H1 (cell line): ENCODE measurements around the gene ZNF441. TPM values are rescaled to one million over a fixed set of nuclear protein-coding genes. Genes with fewer than 3 reads are reported as not detected.

Source experiments
- CTCF ChIA-PET: fragments of 300-600 bp; sonication (Branson Sonifier 250); formaldehyde crosslinking; loops from one replicate; lab custom pipeline; 2021; ENCODE audit not compliant: partially characterized antibody; lab: Charles Lee
- POLR2A ChIA-PET: fragments of 300-600 bp; sonication (Branson Sonifier 250); formaldehyde crosslinking; loops from one replicate; lab custom pipeline; 2021; ENCODE audit warnings: inconsistent platforms; ENCODE audit not compliant: partially characterized antibody; lab: Charles Lee
- DNase-seq, 2 experiments: peaks; one replicate each; pipeline versions ENCODE4 v3.0.0 to v3.0.0-alpha.2; 2010 to 2022; ENCODE audit warnings: low spot score in 2 of 2, low read depth in 1 of 2, mixed read lengths in 1 of 2
- FAIRE-seq: peaks from 2 replicates; lab custom pipeline; 2011; peaks lifted over from hg19 to GRCh38; lab: Jason Lieb, UNC
- H2AFZ ChIP-seq: 2 replicates; pipeline ENCODE4 v1.8.1; 2012; ENCODE audit warnings: low read length, inconsistent platforms
- H2AK5ac ChIP-seq: 2 replicates; pipeline ENCODE4 v1.6.1; 2013; ENCODE audit warnings: low read depth, low read length
- H2BK120ac ChIP-seq: replicated peaks from 2 replicates; pipeline ENCODE3; 2013; ENCODE audit warnings: low read depth, low read length, inconsistent platforms
- H2BK12ac ChIP-seq: 2 replicates; pipeline ENCODE4 v1.6.1; 2013; ENCODE audit warnings: low read depth, low read length
- H2BK15ac ChIP-seq: 2 replicates; pipeline ENCODE4 v1.6.1; 2013; ENCODE audit warnings: low read length
- H2BK20ac ChIP-seq: 2 replicates; pipeline ENCODE4 v1.6.1; 2013; ENCODE audit warnings: low read length
- H2BK5ac ChIP-seq: 2 replicates; pipeline ENCODE4 v1.6.1; 2013; ENCODE audit warnings: low read depth, low read length
- H3K14ac ChIP-seq: 2 replicates; pipeline ENCODE4 v1.6.1; 2013; ENCODE audit warnings: inconsistent platforms; ENCODE audit not compliant: insufficient read length
- H3K18ac ChIP-seq: 2 replicates; pipeline ENCODE4 v1.6.1; 2013; ENCODE audit warnings: low read length; ENCODE audit errors: extremely low read depth
- H3K23ac ChIP-seq: 2 replicates; pipeline ENCODE4 v1.6.1; 2013; ENCODE audit warnings: inconsistent platforms; ENCODE audit not compliant: insufficient read length
- H3K23me2 ChIP-seq: 2 replicates; pipeline ENCODE4 v1.6.1; 2013; ENCODE audit warnings: low read depth, low read length
- H3K27ac ChIP-seq: 2 replicates; pipeline ENCODE4 v1.6.1; 2011; ENCODE audit warnings: low read depth, low read length, inconsistent platforms
- H3K27me3 ChIP-seq, 4 experiments: replicated peaks in 1 of 4; 1 replicate in 1 of 4; 2 replicates in 3 of 4; pipeline versions ENCODE4 v1.6.1 to v1.8.1; 2011 to 2013; ENCODE audit warnings: low read length in 3 of 4, mild to moderate bottlenecking in 3 of 4, inconsistent platforms in 2 of 4, mixed read lengths in 2 of 4, moderate library complexity in 1 of 4; ENCODE audit not compliant: control insufficient read depth in 3 of 4, insufficient read depth in 3 of 4; ENCODE audit errors: extremely low read depth in 1 of 4
- H3K36me3 ChIP-seq, 4 experiments: 2 replicates each; pipeline versions ENCODE4 v1.6.1 to v1.8.1; 2011 to 2013; ENCODE audit warnings: mild to moderate bottlenecking in 4 of 4, low read length in 3 of 4, moderate library complexity in 2 of 4, control low read depth in 1 of 4, inconsistent platforms in 1 of 4; ENCODE audit not compliant: insufficient read depth in 4 of 4, control insufficient read depth in 2 of 4
- H3K4ac ChIP-seq: replicated peaks from 2 replicates; pipeline ENCODE3; 2013; ENCODE audit warnings: low read length, low read depth, mixed read lengths, inconsistent platforms; ENCODE audit not compliant: insufficient read length
- H3K4me1 ChIP-seq, 4 experiments: replicated peaks in 1 of 4; 1 replicate in 1 of 4; 2 replicates in 3 of 4; pipeline versions ENCODE4 v1.6.1 to v1.8.1; 2011 to 2013; ENCODE audit warnings: low read length in 3 of 4, inconsistent platforms in 2 of 4, mixed read lengths in 1 of 4; ENCODE audit not compliant: insufficient read depth in 4 of 4, control insufficient read depth in 3 of 4
- H3K4me2 ChIP-seq, 2 experiments: 2 replicates each; pipeline versions ENCODE4 v1.6.1 to v1.8.1; 2011 to 2013; ENCODE audit warnings: low read depth in 2 of 2, low read length in 2 of 2, control low read depth in 1 of 2, inconsistent platforms in 1 of 2, mild to moderate bottlenecking in 1 of 2; ENCODE audit not compliant: insufficient read depth in 1 of 2
- H3K4me3 ChIP-seq, 4 experiments: fragments of 200-600, 300-600 bp in 1 of 4; sonication (generic), shearing (Covaris generic), sonication (Bioruptor Twin) in 1 of 4; 2 replicates each; pipeline versions ENCODE4 v1.5.1 to v1.8.1; 2011 to 2016; ENCODE audit warnings: low read length in 4 of 4, low read depth in 3 of 4, control low read depth in 2 of 4, inconsistent platforms in 2 of 4, mild to moderate bottlenecking in 2 of 4, mixed read lengths in 1 of 4, moderate library complexity in 1 of 4; ENCODE audit not compliant: insufficient read depth in 2 of 4; ENCODE audit errors: extremely low read depth in 1 of 4
- H3K56ac ChIP-seq: replicated peaks from 2 replicates; pipeline ENCODE3; 2013; ENCODE audit warnings: low read depth, mild to moderate bottlenecking, mixed read lengths, low read length, inconsistent platforms; ENCODE audit not compliant: insufficient read length
- H3K79me1 ChIP-seq: 2 replicates; pipeline ENCODE4 v1.6.1; 2013; ENCODE audit warnings: low read depth, low read length, control low read depth
- H3K79me2 ChIP-seq, 2 experiments: 2 replicates each; pipeline versions ENCODE4 v1.6.1 to v1.8.1; 2012 to 2013; ENCODE audit warnings: low read length in 2 of 2, mild to moderate bottlenecking in 2 of 2, inconsistent platforms in 1 of 2; ENCODE audit not compliant: insufficient read depth in 2 of 2, control insufficient read depth in 1 of 2
- H3K9ac ChIP-seq, 4 experiments: replicated peaks in 1 of 4; 1 replicate in 1 of 4; 2 replicates in 3 of 4; pipeline versions ENCODE4 v1.6.1 to v1.8.1; 2011 to 2013; ENCODE audit warnings: low read depth in 3 of 4, low read length in 3 of 4, control low read depth in 2 of 4, mild to moderate bottlenecking in 2 of 4, moderate library complexity in 2 of 4, inconsistent platforms in 1 of 4; ENCODE audit errors: extremely low read depth in 1 of 4
- H3K9me3 ChIP-seq, 2 experiments: 2 replicates each; pipeline versions ENCODE4 v1.6.1 to v1.8.1; 2012 to 2013; ENCODE audit warnings: mild to moderate bottlenecking in 2 of 2, moderate library complexity in 2 of 2, control low read depth in 1 of 2, inconsistent platforms in 1 of 2, low read depth in 1 of 2, low read length in 1 of 2, mixed read lengths in 1 of 2; ENCODE audit not compliant: insufficient read depth in 2 of 2
- H4K20me1 ChIP-seq, 2 experiments: replicated peaks in 1 of 2; 2 replicates each; pipeline versions ENCODE3 to v1.8.1; 2011 to 2013; ENCODE audit warnings: inconsistent platforms in 2 of 2, low read length in 2 of 2, mild to moderate bottlenecking in 1 of 2; ENCODE audit not compliant: insufficient read depth in 2 of 2, control insufficient read depth in 1 of 2
- H4K5ac ChIP-seq: 2 replicates; pipeline ENCODE4 v1.6.1; 2013; ENCODE audit warnings: low read length, low read depth, mixed read lengths, inconsistent platforms; ENCODE audit not compliant: insufficient read length
- H4K8ac ChIP-seq: 2 replicates; pipeline ENCODE4 v1.8.0; 2013; ENCODE audit warnings: mild to moderate bottlenecking, moderate library complexity, low read length, inconsistent platforms; ENCODE audit not compliant: insufficient read depth; ENCODE audit errors: extremely low read depth
- H4K91ac ChIP-seq: replicated peaks from 2 replicates; pipeline ENCODE3; 2013; ENCODE audit warnings: low read length, mixed read lengths, inconsistent platforms; ENCODE audit not compliant: insufficient read length
- CEBPB ChIP-seq: IDR thresholded peaks from 2 replicates; pipeline ENCODE4 v1.6.1; 2012; ENCODE audit warnings: low read depth, low read length
- GABPA ChIP-seq: IDR thresholded peaks from 2 replicates; pipeline ENCODE4 v1.6.1; 2011; ENCODE audit warnings: mild to moderate bottlenecking, low read length, moderate library complexity, borderline replicate concordance; ENCODE audit not compliant: insufficient read depth
- MAX ChIP-seq: IDR thresholded peaks from 2 replicates; pipeline ENCODE4 v1.6.1; 2012; ENCODE audit warnings: inconsistent platforms
- NRF1 ChIP-seq: IDR thresholded peaks from 2 replicates; pipeline ENCODE4 v1.6.1; 2011; ENCODE audit warnings: mild to moderate bottlenecking, low read depth, low read length, improper control_type of control experiment
- PHF8 ChIP-seq: fragments of 200-600 bp; sonication (generic); conservative IDR thresholded peaks from 2 replicates; pipeline ENCODE4 v1.7.1; 2012; ENCODE audit warnings: low read depth, mild to moderate bottlenecking, inconsistent platforms, low read length, moderate library complexity
- POLR2A ChIP-seq, 2 experiments: IDR thresholded peaks; 1 replicate in 1 of 2; 2 replicates in 1 of 2; pipeline ENCODE4 v1.6.1; 2011; ENCODE audit warnings: low read depth in 2 of 2, low read length in 2 of 2, mild to moderate bottlenecking in 2 of 2; ENCODE audit errors: control extremely low read depth in 1 of 2
- POU5F1 ChIP-seq: IDR thresholded peaks from 2 replicates; pipeline ENCODE4 v1.6.1; 2011; ENCODE audit warnings: low read depth, mild to moderate bottlenecking, low read length, moderate library complexity
- RFX5 ChIP-seq: IDR thresholded peaks from 2 replicates; pipeline ENCODE4 v1.6.1; 2011; ENCODE audit warnings: low read depth, low read length, improper control_type of control experiment, borderline replicate concordance
- RXRA ChIP-seq: IDR thresholded peaks from 2 replicates; pipeline ENCODE4 v1.6.1; 2011; ENCODE audit warnings: low read depth, mild to moderate bottlenecking, low read length, moderate library complexity; ENCODE audit not compliant: insufficient read depth
- SAP30 ChIP-seq: fragments of 300-600 bp; sonication (generic); IDR thresholded peaks from 2 replicates; pipeline ENCODE4 v1.7.1; 2012; ENCODE audit warnings: low read length, moderate library complexity, mild to moderate bottlenecking, inconsistent platforms; ENCODE audit not compliant: insufficient read depth, insufficient replicate concordance
- SIN3A ChIP-seq, 2 experiments: IDR thresholded peaks in 1 of 2; conservative IDR thresholded peaks in 1 of 2; 2 replicates each; pipeline ENCODE4 v1.6.1; 2011 to 2012; ENCODE audit warnings: low read length in 2 of 2, improper control_type of control experiment in 1 of 2, low read depth in 1 of 2, mild to moderate bottlenecking in 1 of 2
- WGBS, 2 experiments: shearing (Covaris generic) in 1 of 2; methylation state at CpG; one replicate each; pipeline versions ENCODE4 v1.1.6 to v1.1.7; 2013 to 2015; ENCODE audit warnings: low lambda C conversion rate in 2 of 2, mixed read lengths in 2 of 2, inconsistent platforms in 1 of 2, low coverage in 1 of 2, missing lambda C conversion rate in 1 of 2; ENCODE audit not compliant: insufficient replicate concordance in 2 of 2, insufficient coverage in 1 of 2, insufficient read length in 1 of 2; ENCODE audit errors: extremely low coverage in 1 of 2, missing lambda C conversion rate in 1 of 2; 5-methylcytosine and 5-hydroxymethylcytosine counted together
- polyA plus RNA-seq, 7 experiments: library from polyadenylated mRNA; depleted of rRNA in 3 of 7; stranded (reverse) in 5 of 7; unstranded in 2 of 7; fragments of >200 nt in 5 of 7; fragments of 200-250 nt in 2 of 7; gene quantifications; 1 replicate in 5 of 7; 2 replicates in 1 of 7; 4 replicates in 1 of 7; pipeline versions ENCODE4 v1.2.1 to v1.2.3, GENCODE V29; 2011 to 2013; ENCODE audit warnings: missing spikeins in 2 of 7, mixed read lengths in 2 of 7
- total RNA-seq: library from RNA; stranded (reverse); fragmentation: NEBNext Ultra II Directional; extraction: Animal tissue kit (Norgen Biotek cat#: 25700); gene quantifications from 2 replicates; pipeline ENCODE4 v1.2.1, GENCODE V29; 2021

ZNF441 gene
- total and polyA plus RNA-seq, 2 of the 8 experiments (the other 6 are each of a cell fraction or from before 2014, with no cell fraction given) = 0.09 to 0.48 TPM

DNA sequence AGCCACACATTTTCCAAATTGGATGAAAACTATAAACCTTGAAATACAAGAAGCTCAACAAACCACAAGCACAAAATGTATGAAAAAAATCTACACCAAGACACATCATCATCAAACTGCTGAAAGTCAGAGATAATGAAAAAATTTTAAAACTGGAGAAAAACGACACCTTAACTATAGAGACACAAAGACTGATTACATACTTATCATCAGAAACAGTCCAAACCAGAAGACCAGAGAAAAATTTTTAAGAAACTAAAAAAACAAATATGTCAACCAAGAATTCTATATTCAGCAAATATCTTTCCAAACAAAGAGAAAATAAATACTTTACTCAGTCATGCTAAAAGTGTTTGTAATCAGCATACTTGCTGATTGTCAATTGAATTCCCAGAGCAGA lies 19.5 kb upstream of the ZNF441 start:
- Histone ChIP-seq H2BK5ac (no peak overlapping the region), H2BK15ac (no peak overlapping the region), H3K23ac (no peak overlapping the region), H3K18ac (no peak overlapping the region), H2BK120ac (no peak overlapping the region), H2BK20ac (no peak overlapping the region), H2AK5ac (no peak overlapping the region), H3K23me2 (no peaks in the 10 kb centered on the region), H3K79me1 (no peaks in the 10 kb centered on the region), H3K56ac (no peak overlapping the region), H4K8ac (no peak overlapping the region), H4K91ac (no peak overlapping the region), H3K4me3 (no peak overlapping the region), H3K9me3 (peaks cover 6 to 10% of the 10 kb centered on the region in 2 experiments), H3K9ac (no peak overlapping the region), H3K4me1 (no peaks in the 10 kb centered on the region), H2BK12ac (no peak overlapping the region), H3K4me2 (no peak overlapping the region), H3K36me3 (no peaks in the 10 kb centered on the region), H3K14ac (no peak overlapping the region), H4K20me1 (no peaks in the 10 kb centered on the region), H3K27ac (no peak overlapping the region), H3K79me2 (no peaks in the 10 kb centered on the region), H2AFZ (no peak overlapping the region), H3K4ac (no peak overlapping the region), H4K5ac (no peak overlapping the region), H3K27me3 (no peaks in the 10 kb centered on the region; a peak in 1 of 7 replicates)
- no peak for TF ChIP-seq RXRA
- TF ChIP-seq GABPA = no peak
- TF ChIP-seq MAX = no peak
- no peak for TF ChIP-seq SIN3A (conservative IDR thresholded peaks at IDR 0.05 in 1 of 2, IDR thresholded peaks at IDR 0.05 in 1 of 2; ENCODE audit: low read depth in 1 of 2, low read length in 2 of 2)
- no peak for TF ChIP-seq RFX5
- no peak for TF ChIP-seq POLR2A (IDR thresholded peaks at IDR 0.05; ENCODE audit: control extremely low read depth in 1 of 2, low read depth in 2 of 2, low read length in 2 of 2)
- no peak for TF ChIP-seq POU5F1
- no peak for TF ChIP-seq PHF8
- no peak for TF ChIP-seq SAP30
- no peak for TF ChIP-seq NRF1
- TF ChIP-seq CEBPB = no peak
- POLR2A ChIA-PET = no interaction called here
- DNase-seq (no peak), FAIRE-seq (no peak)
- CTCF ChIA-PET = interaction anchor here (0.6 to 0.7 kb wide), 3 partner anchors 9 to 139 kb away, joined by 4 to 5 read pairs (median 4); no protein-coding TSS in a partner anchor
- 65% methylated on average over 1 of the region's 1 CpG; no CpG with 5 or more reads in 1 of the 2 experiments for WGBS, 2 experiments
